Measurements from ENCODE around the gene IL27RA. TPM values are rescaled to one million over a fixed set of nuclear protein-coding genes. Genes with fewer than 3 reads are reported as not detected.

The IL27RA gene
- total RNA-seq = 10 to 100 TPM; 15.7 to 28.7 (median 20.8) TPM
- polyA plus RNA-seq = 10 to 100 TPM; 12.8 to 14.4 (median 13.4) TPM
- long read RNA-seq, donor 1, partial matches to known transcripts = 0 of 3 reads
- long read RNA-seq, donor 1, other reads (novel, unspliced or antisense) = 0 of 3 reads
- long read RNA-seq, donor 2, transcript IL27RA-201 (14 exons, 2,962 nt) = major isoform, 10 of 10 reads
- long read RNA-seq, donor 2, partial matches to known transcripts = 0 of 10 reads
- long read RNA-seq, donor 2, other reads (novel, unspliced or antisense) = 0 of 10 reads

- intact Hi-C loops (cut with DNase I; ENCODE audit: low total_unique reads) = loop anchor here (10.0 kb wide), 1 partner anchor 77 kb away; the partner anchor contains the start of gene DCAF15
- peak; percentile 95 for DNase-seq
- peak within 1 kb of the TSS; percentile 85 to 98 (median 94) for H3K27ac ChIP-seq
- TF ChIP-seq POLR2A (IDR thresholded peaks at IDR 0.05) (peak in 2 of 3 donors; percentile 39 to 60), CTCF (IDR thresholded peaks at IDR 0.05 in 8 of 11, conservative IDR thresholded peaks at IDR 0.05 in 3 of 11) (peak in 10 of 11 experiments; percentile 48 to 76 (median 71)), POLR2AphosphoS5 (IDR thresholded peaks at IDR 0.05) (peak; percentile 81 to 90 (median 87))
- H3K4me3 ChIP-seq = peak within 1 kb of the TSS; percentile 40 to 94 (median 72)
- H3K36me3 ChIP-seq = peaks cover 0 to 25% (median 6%) of the 10 kb centered on the region in 6 donors
- 0 to 1% (median 0%) methylated on average over 26 to 63 of the region's 63 CpGs for WGBS, 5 donors
- peaks cover 5 to 82% (median 31%) of the 10 kb centered on the region in 6 donors for H3K4me1 ChIP-seq
- H3K9me3 ChIP-seq = no peaks in the 10 kb centered on the region
- no peaks in the 10 kb centered on the region for H3K27me3 ChIP-seq (replicated peaks in 1 of 7)
These were observed at the start of gene IL27RA for GRCh38 chr19:14031719-14032480. IL27RA (plus strand) TSS chr19:14031762; CDS start chr19:14031873, 111 bp downstream.

GRCh38 chr19:13981988-13982501 lies 49.5 kb upstream of the IL27RA start:
- WGBS, 5 donors = 91 to 96% (median 95%) methylated on average over 7 to 17 of the region's 17 CpGs
- no peak for DNase-seq

GRCh38 chr19:13982773-13983172 lies 48.8 kb upstream of the IL27RA start:
- peak overlapping the region in 5 of 8 donors; percentile 27 to 97 (median 55) for H3K27ac ChIP-seq
- H3K4me1 ChIP-seq = peaks cover 33 to 100% (median 81%) of the 10 kb centered on the region in 6 donors
- peaks cover 0 to 39% (median 6%) of the 10 kb centered on the region in 6 donors for H3K36me3 ChIP-seq
- intact Hi-C loops (cut with DNase I; ENCODE audit: low total_unique reads) = no loop called here
- no peaks in the 10 kb centered on the region for H3K27me3 ChIP-seq (replicated peaks in 1 of 7)
- no peaks in the 10 kb centered on the region for H3K9me3 ChIP-seq
- DNase-seq = no peak
- TF ChIP-seq POLR2AphosphoS5 (IDR thresholded peaks at IDR 0.05) (no peak), CTCF (IDR thresholded peaks at IDR 0.05 in 8 of 11, conservative IDR thresholded peaks at IDR 0.05 in 3 of 11) (no peak), POLR2A (IDR thresholded peaks at IDR 0.05) (no peak)
- WGBS, 5 donors = 97 to 99% (median 98%) methylated on average over 9 of the region's 9 CpGs
- no peak overlapping the region for H3K4me3 ChIP-seq

More at GRCh38 chr19:13981988-13982501, 49.5 kb upstream of the IL27RA start:
- no peaks in the 10 kb centered on the region for H3K9me3 ChIP-seq
- intact Hi-C loops (cut with DNase I; ENCODE audit: low total_unique reads) = no loop called here
- peak overlapping the region in 2 of 8 donors; percentile 0 to 24 for H3K27ac ChIP-seq
- peaks cover 0 to 46% (median 6%) of the 10 kb centered on the region in 6 donors for H3K36me3 ChIP-seq
- no peaks in the 10 kb centered on the region for H3K27me3 ChIP-seq (replicated peaks in 1 of 7)
- TF ChIP-seq POLR2AphosphoS5 (IDR thresholded peaks at IDR 0.05) (peak in 1 of 3 donors; percentile 31), POLR2A (IDR thresholded peaks at IDR 0.05) (no peak)
- peaks cover 26 to 95% (median 73%) of the 10 kb centered on the region in 6 donors for H3K4me1 ChIP-seq
- H3K4me3 ChIP-seq = no peak overlapping the region

- Histone ChIP-seq H3K36me3 (peaks cover 0 to 42% (median 6%) of the 10 kb centered on the region in 6 donors), H3K4me1 (peaks cover 35 to 100% (median 82%) of the 10 kb centered on the region in 6 donors), H3K27ac (peak overlapping the region in 5 of 8 donors; percentile 27 to 97 (median 55)), H3K9me3 (no peaks in the 10 kb centered on the region), H3K4me3 (no peak overlapping the region), H3K27me3 (replicated peaks in 1 of 7) (no peaks in the 10 kb centered on the region)
- TF ChIP-seq POLR2AphosphoS5 (IDR thresholded peaks at IDR 0.05) (peak; percentile 18 to 59 (median 53)), POLR2A (IDR thresholded peaks at IDR 0.05) (no peak)
- intact Hi-C loops (cut with DNase I; ENCODE audit: low total_unique reads) = no loop called here
- DNase-seq = peak; percentile 89
- 64 to 93% (median 66%) methylated on average over 7 to 21 of the region's 21 CpGs for WGBS, 5 donors
These were observed 48.2 kb upstream of the IL27RA start for GRCh38 chr19:13983213-13983889.
